Transverse colon (tissue), 4 donors: ENCODE results near the gene BCAS1. TPM values are rescaled to one million over a fixed set of nuclear protein-coding genes. Genes with fewer than 3 reads are reported as not detected.
A peak's percentile ranks its signal among the peaks of the same experiment; 100 is the strongest.

Experiments
- DNase-seq: peaks from one replicate; pipeline ENCODE4 v3.0.0-alpha.2; 2019
- H3K27ac ChIP-seq, 4 donors: fragments of 200-600 bp; sonication (generic); 2 replicates each; pipeline ENCODE4 v1.5.1; 2016 to 2018; ENCODE audit warnings: inconsistent platforms in 4 of 4
- H3K27me3 ChIP-seq: fragments of 200-600 bp; sonication (generic); 2 replicates; pipeline ENCODE4 v1.5.1; 2017; ENCODE audit warnings: inconsistent platforms
- H3K36me3 ChIP-seq, 4 donors: fragments of 200-600 bp; sonication (generic); 2 replicates each; pipeline ENCODE4 v1.5.1; 2017 to 2019; ENCODE audit warnings: inconsistent platforms in 4 of 4
- H3K4me1 ChIP-seq, 4 donors: fragments of 200-600 bp; sonication (generic); 2 replicates each; pipeline ENCODE4 v1.5.1; 2017 to 2020; ENCODE audit warnings: inconsistent platforms in 4 of 4
- H3K4me3 ChIP-seq, 4 donors: fragments of 200-600 bp; sonication (generic); 1 replicate in 1 of 4; 2 replicates in 3 of 4; pipeline versions ENCODE4 v1.5.1 to v1.6.1; 2017 to 2019; ENCODE audit warnings: inconsistent platforms in 4 of 4
- H3K9me3 ChIP-seq, 2 donors: fragments of 200-600 bp; sonication (generic); 2 replicates each; pipeline ENCODE4 v1.5.1; 2017 to 2019; ENCODE audit warnings: inconsistent platforms in 2 of 2
- CTCF ChIP-seq, 5 experiments: fragments of 200-600 bp in 3 of 5; fragments of 450-650 bp in 2 of 5; sonication (generic) in 3 of 5; IDR thresholded peaks; 1 replicate in 2 of 5; 2 replicates in 3 of 5; pipeline ENCODE4 v1.5.1; 2016 to 2017; ENCODE audit warnings: antibody characterized with exemption in 5 of 5, inconsistent platforms in 3 of 5, mild to moderate bottlenecking in 2 of 5, moderate library complexity in 1 of 5
- EP300 ChIP-seq: sonication (generic); formaldehyde crosslinking; IDR thresholded peaks from one replicate; pipeline ENCODE4 v1.6.1; 2017; ENCODE audit warnings: antibody characterized with exemption, low read depth
- POLR2A ChIP-seq: fragments of 450-650 bp; IDR thresholded peaks from one replicate; pipeline ENCODE4 v1.6.1; 2016; ENCODE audit warnings: antibody characterized with exemption, mild to moderate bottlenecking, moderate library complexity
- POLR2AphosphoS5 ChIP-seq, 3 donors: sonication (generic); formaldehyde crosslinking; IDR thresholded peaks; one replicate each; pipeline ENCODE4 v1.6.1; 2016; ENCODE audit warnings: antibody characterized with exemption in 3 of 3
- WGBS, 2 donors: methylation state at CpG; one replicate each; pipeline ENCODE4 v1.1.5; 2018; ENCODE audit warnings: low coverage in 1 of 2; 5-methylcytosine and 5-hydroxymethylcytosine counted together
- in situ Hi-C, 4 donors: fragments of 200-750 bp; cut with MboI; loops; one replicate each; pipeline versions ENCODE4 v1.15.0 to v1.15.1; 2017; ENCODE audit warnings: low sequenced_read_pairs in 3 of 4, low pct_ligation_motif_present in 1 of 4, low pct_unique_long_range_greater_than_20kb in 1 of 4
- intact Hi-C: fragments of 100-400 bp; cut with DNase I; formaldehyde crosslinking; loops from one replicate; pipeline ENCODE4 v1.15.1; 2023; ENCODE audit warnings: low total_unique reads
- total RNA-seq, 4 donors: library from RNA; depleted of rRNA; stranded (reverse); fragments of >200 nt; gene quantifications; one replicate each; pipeline ENCODE4 v1.1.0, GENCODE V29; 2016

BCAS1 gene
- total RNA-seq, 4 donors from 2014 or later: 68.9 to 127 (median 89.0) TPM

DNA sequence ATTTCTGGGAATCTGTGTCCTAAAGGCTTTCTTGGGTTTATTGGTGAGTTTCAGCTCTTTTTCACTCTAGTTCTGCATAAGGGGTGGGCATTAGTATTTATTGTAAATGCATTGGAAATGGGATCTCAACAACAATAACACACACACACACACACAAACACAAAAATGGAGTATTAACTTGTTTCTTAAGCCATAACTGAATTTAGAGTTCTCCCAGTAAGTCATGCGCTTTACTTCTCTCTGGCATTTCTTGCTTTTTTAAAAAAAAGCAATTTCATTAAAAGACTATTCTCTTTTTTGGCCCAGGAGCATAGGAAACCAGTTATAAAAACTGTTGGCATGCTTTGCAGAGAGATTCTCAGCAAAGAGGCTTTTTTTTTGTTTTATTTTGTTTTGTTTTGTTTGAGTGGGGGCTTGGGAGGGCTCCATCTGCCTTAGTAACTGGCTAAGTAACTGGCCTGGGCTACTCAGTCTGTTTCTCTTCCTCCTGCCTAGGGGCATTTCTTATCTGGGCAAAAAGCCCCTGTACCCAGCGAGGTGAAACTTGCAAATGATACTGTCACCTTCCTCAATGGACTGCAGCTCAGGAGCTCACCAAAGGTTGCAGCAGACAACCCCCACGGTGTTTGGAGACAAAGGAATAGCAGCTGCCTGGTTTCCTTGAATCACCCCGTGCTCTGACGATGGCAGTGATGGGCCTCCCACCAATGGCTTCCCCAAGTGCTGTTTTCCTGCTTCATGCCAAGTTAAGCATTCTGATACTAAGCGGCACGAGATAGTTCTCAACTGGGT is 128.5 kb downstream of the BCAS1 start:
- no peak for DNase-seq
- Histone ChIP-seq H3K9me3 (no peaks in the 10 kb centered on the region), H3K4me1 (peaks cover 6 to 44% (median 23%) of the 10 kb centered on the region in 4 donors), H3K27me3 (no peaks in the 10 kb centered on the region), H3K36me3 (no peaks in the 10 kb centered on the region), H3K4me3 (no peak overlapping the region), H3K27ac (peak overlapping the region; percentile 65 to 79 (median 74))
- in situ Hi-C loops: loop anchor here in 2 of 4 donors (5.0 to 10.0 kb wide), 2 partner anchors 365 to 367 kb away; no protein-coding TSS in a partner anchor
- intact Hi-C loops: no loop called here
- WGBS, 2 donors: 81 to 100% methylated on average over 1 to 7 of the region's 7 CpGs
- TF ChIP-seq POLR2A (no peak), POLR2AphosphoS5 (IDR thresholded peaks at IDR 0.05) (peak in 1 of 3 donors; percentile 16)

DNA sequence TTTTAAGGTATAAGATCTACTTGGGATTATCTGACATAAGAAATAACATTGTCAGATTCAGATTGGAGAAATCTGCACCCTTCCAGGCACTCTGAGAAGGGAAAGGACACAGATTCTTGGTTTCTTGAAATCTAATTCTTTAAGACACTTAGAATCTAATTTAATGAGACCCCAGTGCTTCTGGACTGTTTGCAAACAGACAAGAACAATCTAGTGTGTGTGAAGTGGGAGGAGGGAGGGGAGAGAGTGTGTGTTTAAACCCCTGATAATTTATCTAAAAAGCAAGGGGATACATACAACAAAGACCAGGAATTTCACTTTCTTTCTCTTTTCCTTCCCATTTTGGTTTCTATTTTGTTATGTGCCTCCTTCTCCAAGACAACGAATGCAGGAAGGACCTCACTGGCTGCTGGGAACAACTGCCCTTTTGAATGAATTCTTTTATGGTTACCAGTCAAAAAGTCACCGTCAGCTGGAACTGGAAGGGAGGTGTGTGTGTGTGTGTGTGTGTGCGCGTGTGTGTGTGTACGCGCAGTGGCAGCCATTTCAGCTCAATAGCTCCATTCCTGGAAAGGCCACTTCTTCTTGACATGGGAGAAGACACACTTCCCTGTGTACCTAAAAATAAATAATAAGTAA is 129.4 kb downstream of the BCAS1 start:
- intact Hi-C loops: no loop called here
- Histone ChIP-seq H3K4me3 (no peak overlapping the region), H3K27ac (peak overlapping the region; percentile 65 to 79 (median 74)), H3K36me3 (no peaks in the 10 kb centered on the region), H3K9me3 (no peaks in the 10 kb centered on the region), H3K4me1 (peaks cover 6 to 44% (median 23%) of the 10 kb centered on the region in 4 donors), H3K27me3 (no peaks in the 10 kb centered on the region)
- TF ChIP-seq CTCF (IDR thresholded peaks at IDR 0.05) (no peak), POLR2AphosphoS5 (IDR thresholded peaks at IDR 0.05) (peak in 1 of 3 donors; percentile 35)
- in situ Hi-C loops: loop anchor here in 2 of 4 donors (5.0 to 10.0 kb wide), 2 partner anchors 364 to 366 kb away; no protein-coding TSS in a partner anchor
- 26 to 48% methylated on average over 5 to 6 of the region's 6 CpGs for WGBS, 2 donors
- no peak for DNase-seq

GRCh38 chr20:53940360-53940702 is 130.1 kb downstream of the BCAS1 start:
- H3K36me3 ChIP-seq: no peaks in the 10 kb centered on the region
- peaks cover 6 to 48% (median 23%) of the 10 kb centered on the region in 4 donors for H3K4me1 ChIP-seq
- peak overlapping the region; percentile 65 to 79 (median 74) for H3K27ac ChIP-seq
- in situ Hi-C loops (loop anchor here in 2 of 4 donors (5.0 to 10.0 kb wide), 2 partner anchors 363 to 366 kb away; no protein-coding TSS in a partner anchor), intact Hi-C loops (no loop called here)
- 42% methylated on average over 7 of the region's 7 CpGs for WGBS, 2 donors
- no peak overlapping the region for H3K4me3 ChIP-seq
- TF ChIP-seq CTCF (IDR thresholded peaks at IDR 0.05) (no peak), POLR2AphosphoS5 (IDR thresholded peaks at IDR 0.05) (no peak), EP300 (no peak), POLR2A (no peak)
- no peaks in the 10 kb centered on the region for H3K9me3 ChIP-seq
- DNase-seq: no peak
- no peaks in the 10 kb centered on the region for H3K27me3 ChIP-seq

DNA sequence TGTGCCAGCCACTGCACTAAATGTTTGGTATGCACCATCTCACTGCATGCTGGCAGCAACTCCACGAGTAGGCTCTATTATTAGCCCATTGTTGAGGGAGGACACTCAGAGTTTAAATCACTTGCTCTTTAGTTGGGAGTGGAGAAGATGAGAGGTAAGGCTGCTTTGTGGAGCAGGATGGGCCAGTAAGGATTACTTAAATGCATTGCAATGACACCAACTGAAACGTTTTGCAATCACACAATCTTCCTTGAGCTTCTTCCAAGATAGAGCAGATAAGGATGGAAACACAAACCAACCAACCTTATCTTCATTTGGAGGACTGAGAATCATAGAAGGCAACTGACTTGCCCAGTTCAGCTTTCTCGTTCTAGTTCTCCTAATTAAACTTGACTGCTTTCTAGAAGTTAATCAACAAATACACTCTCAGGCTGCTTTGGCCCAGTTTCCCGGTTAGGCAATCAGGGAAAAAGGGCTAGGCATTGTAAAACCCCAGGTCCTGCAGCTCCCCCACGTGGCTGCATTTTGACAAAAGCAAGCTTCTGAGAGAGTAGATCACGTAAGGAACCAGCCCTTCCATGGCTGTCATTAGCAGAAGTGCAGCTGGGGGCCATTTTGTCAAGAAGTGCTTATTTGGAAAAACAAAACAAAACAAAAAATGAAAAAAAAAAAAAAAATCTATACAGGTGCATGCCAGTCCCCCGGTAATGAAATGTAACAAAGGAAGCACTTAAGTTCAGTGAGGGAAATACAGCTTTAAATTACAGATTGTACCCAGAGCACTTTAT is 130.6 kb downstream of the BCAS1 start:
- 0 to 9% methylated on average over 3 to 7 of the region's 7 CpGs for WGBS, 2 donors
- H3K36me3 ChIP-seq: no peaks in the 10 kb centered on the region
- H3K4me3 ChIP-seq: no peak overlapping the region
- peaks cover 6 to 53% (median 24%) of the 10 kb centered on the region in 4 donors for H3K4me1 ChIP-seq
- TF ChIP-seq POLR2A (no peak), CTCF (IDR thresholded peaks at IDR 0.05) (peak; percentile 60 to 82 (median 67)), POLR2AphosphoS5 (IDR thresholded peaks at IDR 0.05) (peak in 1 of 3 donors; percentile 45), EP300 (no peak)
- intact Hi-C loops: no loop called here
- no peaks in the 10 kb centered on the region for H3K27me3 ChIP-seq
- peak overlapping the region; percentile 70 to 79 (median 76) for H3K27ac ChIP-seq
- peak; percentile 97 for DNase-seq
- in situ Hi-C loops: loop anchor here in 2 of 4 donors (5.0 to 10.0 kb wide), 2 partner anchors 362 to 365 kb away; no protein-coding TSS in a partner anchor
- H3K9me3 ChIP-seq: no peaks in the 10 kb centered on the region
